ENCODE measurements around the gene VSIG1.

Gene VSIG1

GRCh38 chrX:108064613-108065012, 19.7 kb downstream of the VSIG1 start:
- no peak for DNase-seq

- DNase-seq, result no peak
These were observed 23.3 kb downstream of the VSIG1 start for GRCh38 chrX:108068121-108068520.

GRCh38 chrX:108070891-108071290, 26.0 kb downstream of the VSIG1 start:
- no peak for DNase-seq

- DNase-seq, result no peak
These were observed 26.7 kb downstream of the VSIG1 start for GRCh38 chrX:108071578-108071977.

GRCh38 chrX:108072746-108073145, 27.9 kb downstream of the VSIG1 start:
- DNase-seq, result no peak

GRCh38 chrX:108081110-108081509, 36.2 kb downstream of the VSIG1 start:
- no peak for DNase-seq

GRCh38 chrX:108087792-108088191, 42.9 kb downstream of the VSIG1 start:
- DNase-seq, result no peak

GRCh38 chrX:108088511-108088910, 43.6 kb downstream of the VSIG1 start:
- DNase-seq, result no peak

GRCh38 chrX:108090491-108091263, 45.8 kb downstream of the VSIG1 start:
- no peak for DNase-seq

- peak; percentile 92 for DNase-seq
These were observed 46.5 kb downstream of the VSIG1 start, which contains the start of the genes ATG4A and PSMD10 for GRCh38 chrX:108091264-108091877. Gene ATG4A, plus strand, starts transcription at chrX:108091778. Its CDS starts 49 bp downstream, at chrX:108091827. Gene PSMD10, minus strand, starts transcription at chrX:108091542. Its CDS starts 22 bp downstream, at chrX:108091520.

GRCh38 chrX:108091878-108092291, 47.0 kb downstream of the VSIG1 start:
- DNase-seq, result peak; percentile 22

- DNase-seq, result no peak
These were observed 52.5 kb downstream of the VSIG1 start for GRCh38 chrX:108097380-108097779.

- DNase-seq, result no peak
These were observed 60.6 kb downstream of the VSIG1 start for GRCh38 chrX:108105473-108105872.

- DNase-seq, result no peak
These were observed 69.7 kb downstream of the VSIG1 start for GRCh38 chrX:108114541-108114940.

- no peak for DNase-seq
These were observed 73.1 kb downstream of the VSIG1 start for GRCh38 chrX:108117988-108118387.

GRCh38 chrX:108121291-108121690, 76.4 kb downstream of the VSIG1 start:
- no peak for DNase-seq

- DNase-seq, result no peak
These were observed 77.9 kb downstream of the VSIG1 start for GRCh38 chrX:108122748-108123147.

GRCh38 chrX:108123591-108124366, 78.9 kb downstream of the VSIG1 start:
- DNase-seq, result no peak

GRCh38 chrX:108126661-108127060, 81.8 kb downstream of the VSIG1 start:
- no peak for DNase-seq

GRCh38 chrX:108127152-108127551, 82.3 kb downstream of the VSIG1 start:
- DNase-seq, result no peak
